ENCODE data around the gene DCTN3.

GRCh38 chr9:34590381-34591247 lies 29.7 kb downstream of the DCTN3 start:
- TF ChIP-seq, protein P1, sequence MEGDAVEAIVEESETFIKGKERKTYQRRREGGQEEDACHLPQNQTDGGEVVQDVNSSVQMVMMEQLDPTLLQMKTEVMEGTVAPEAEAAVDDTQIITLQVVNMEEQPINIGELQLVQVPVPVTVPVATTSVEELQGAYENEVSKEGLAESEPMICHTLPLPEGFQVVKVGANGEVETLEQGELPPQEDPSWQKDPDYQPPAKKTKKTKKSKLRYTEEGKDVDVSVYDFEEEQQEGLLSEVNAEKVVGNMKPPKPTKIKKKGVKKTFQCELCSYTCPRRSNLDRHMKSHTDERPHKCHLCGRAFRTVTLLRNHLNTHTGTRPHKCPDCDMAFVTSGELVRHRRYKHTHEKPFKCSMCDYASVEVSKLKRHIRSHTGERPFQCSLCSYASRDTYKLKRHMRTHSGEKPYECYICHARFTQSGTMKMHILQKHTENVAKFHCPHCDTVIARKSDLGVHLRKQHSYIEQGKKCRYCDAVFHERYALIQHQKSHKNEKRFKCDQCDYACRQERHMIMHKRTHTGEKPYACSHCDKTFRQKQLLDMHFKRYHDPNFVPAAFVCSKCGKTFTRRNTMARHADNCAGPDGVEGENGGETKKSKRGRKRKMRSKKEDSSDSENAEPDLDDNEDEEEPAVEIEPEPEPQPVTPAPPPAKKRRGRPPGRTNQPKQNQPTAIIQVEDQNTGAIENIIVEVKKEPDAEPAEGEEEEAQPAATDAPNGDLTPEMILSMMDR (IDR thresholded peaks at IDR 0.05; ENCODE audit: insufficient read depth, low read length) = no peak
- TF ChIP-seq POLR2AphosphoS5 (IDR thresholded peaks at IDR 0.05; ENCODE audit: low read depth) (no peak), REST (IDR thresholded peaks at IDR 0.05; ENCODE audit: insufficient replicate concordance, low read depth) (no peak)

All from HL-60 (cell line).